ENCODE measurements around the gene CALML6. TPM values are rescaled to one million over a fixed set of nuclear protein-coding genes. Genes with fewer than 3 reads are reported as not detected.

The CALML6 gene
- total RNA-seq, 2 experiments from 2014 or later = 0.47 to 0.69 TPM

GRCh38 chr1:1906185-1907097, 8.6 kb upstream of the CALML6 start:
- ChIA-PET POLR2A (interaction anchor here (1.3 to 2.4 kb wide), 2 partner anchors 15 to 17 kb away, joined by 5 to 12 read pairs; no protein-coding TSS in a partner anchor), CTCF (interaction anchor here (0.6 to 2.0 kb wide), 13 partner anchors 10 to 127 kb away, joined by 3 to 9 read pairs (median 4); no protein-coding TSS in a partner anchor)
- Histone ChIP-seq H3K27me3 (ENCODE audit: control insufficient read depth in 1 of 2, insufficient read depth in 2 of 2, low read length in 2 of 2) (no peaks in the 10 kb centered on the region), H3K36me3 (ENCODE audit: insufficient read depth, low read length) (no peaks in the 10 kb centered on the region), H3K9me3 (ENCODE audit: control insufficient read depth in 1 of 2, insufficient read depth in 1 of 2, low read length in 2 of 2) (no peaks in the 10 kb centered on the region), H3K27ac (ENCODE audit: low read depth in 1 of 2, low read length in 2 of 2) (no peak overlapping the region), H3K4me1 (ENCODE audit: insufficient read depth, low read length) (peaks cover 30% of the 10 kb centered on the region), H3K4me3 (ENCODE audit: low read length) (no peak overlapping the region)
- no peaks in the 10 kb centered on the region for H3K27me3 Mint-ChIP-seq
- H3K27ac Mint-ChIP-seq = peak overlapping the region; percentile 65
- H3K9me3 Mint-ChIP-seq = no peaks in the 10 kb centered on the region
- peak; percentile 84 for TF ChIP-seq CTCF (IDR thresholded peaks at IDR 0.05)
- H3K36me3 Mint-ChIP-seq (ENCODE audit: low read depth) = no peaks in the 10 kb centered on the region
- H3K4me3 Mint-ChIP-seq = peak overlapping the region; percentile 86
- ATAC-seq (ENCODE audit: poor library complexity) = peak; percentile 19
- DNase-seq = peak; percentile 46 to 84 (median 58)
- intact Hi-C loops (cut with DNase I, micrococcal nuclease) = loop anchor here (1.0 to 5.0 kb wide), 5 partner anchors 14 to 289 kb away; partner anchors contain the start of gene MIB2 (in 1 of the 2)
- H3K4me1 Mint-ChIP-seq (ENCODE audit: low read depth) = peaks cover 6% of the 10 kb centered on the region

GRCh38 chr1:1907098-1907736, 7.8 kb upstream of the CALML6 start:
- Histone ChIP-seq H3K9me3 (ENCODE audit: control insufficient read depth in 1 of 2, insufficient read depth in 1 of 2, low read length in 2 of 2) (no peaks in the 10 kb centered on the region), H3K4me1 (ENCODE audit: insufficient read depth, low read length) (peaks cover 30% of the 10 kb centered on the region), H3K4me3 (ENCODE audit: low read length) (no peak overlapping the region), H3K27ac (ENCODE audit: low read depth in 1 of 2, low read length in 2 of 2) (no peak overlapping the region), H3K27me3 (ENCODE audit: control insufficient read depth in 1 of 2, insufficient read depth in 2 of 2, low read length in 2 of 2) (no peaks in the 10 kb centered on the region), H3K36me3 (ENCODE audit: insufficient read depth, low read length) (no peaks in the 10 kb centered on the region)
- intact Hi-C loops (cut with DNase I, micrococcal nuclease) = loop anchor here (1.0 to 5.0 kb wide), 4 partner anchors 49 to 290 kb away; partner anchors contain the start of gene MIB2 (in 1 of the 2)
- ATAC-seq (ENCODE audit: poor library complexity) (no peak), DNase-seq (peak in 1 of 14 experiments; percentile 50)
- peaks cover 6% of the 10 kb centered on the region for H3K4me1 Mint-ChIP-seq (ENCODE audit: low read depth)
- TF ChIP-seq CTCF (IDR thresholded peaks at IDR 0.05) = no peak
- H3K36me3 Mint-ChIP-seq (ENCODE audit: low read depth) = no peaks in the 10 kb centered on the region
- H3K4me3 Mint-ChIP-seq = peak overlapping the region; percentile 20
- POLR2A ChIA-PET = no interaction called here
- H3K27ac Mint-ChIP-seq = no peak overlapping the region
- no peaks in the 10 kb centered on the region for H3K9me3 Mint-ChIP-seq
- H3K27me3 Mint-ChIP-seq = no peaks in the 10 kb centered on the region
- CTCF ChIA-PET = interaction anchor here (1.6 to 2.0 kb wide), 2 partner anchors 20 to 22 kb away, joined by 5 to 9 read pairs; no protein-coding TSS in a partner anchor

- no peaks in the 10 kb centered on the region for H3K27me3 ChIP-seq (ENCODE audit: control insufficient read depth in 1 of 2, insufficient read depth in 2 of 2, low read length in 2 of 2)
- peaks cover 6% of the 10 kb centered on the region for H3K4me1 Mint-ChIP-seq (ENCODE audit: low read depth)
- intact Hi-C loops (cut with DNase I, micrococcal nuclease) = loop anchor here (2.0 to 5.0 kb wide), 4 partner anchors 126 to 291 kb away; partner anchors contain the start of genes MIB2 (in 1 of the 2) and NADK (in 1 of the 2)
- peaks cover 30% of the 10 kb centered on the region for H3K4me1 ChIP-seq (ENCODE audit: insufficient read depth, low read length)
- no peaks in the 10 kb centered on the region for H3K9me3 Mint-ChIP-seq
- DNase-seq (no peak), ATAC-seq (ENCODE audit: poor library complexity) (peak; percentile 3)
- ChIA-PET POLR2A (interaction anchor here (0.8 to 2.3 kb wide), 19 partner anchors 9 to 321 kb away, joined by 3 to 23 read pairs (median 5); partner anchors contain the start of genes CDK11A, FAAP20, MIB2 and TMEM52), CTCF (interaction anchor here (0.6 to 2.3 kb wide), 29 partner anchors 9 to 294 kb away, joined by 3 to 27 read pairs (median 4); partner anchors contain the start of genes CDK11A, NADK and TMEM52)
- H3K27me3 Mint-ChIP-seq = no peaks in the 10 kb centered on the region
- H3K27ac ChIP-seq (ENCODE audit: low read depth in 1 of 2, low read length in 2 of 2) = peak overlapping the region in 1 of 2 donors; percentile 61
- no peak overlapping the region for H3K27ac Mint-ChIP-seq
- peak overlapping the region; percentile 48 for H3K4me3 ChIP-seq (ENCODE audit: low read length)
- no peak for TF ChIP-seq CTCF (IDR thresholded peaks at IDR 0.05)
- peak overlapping the region; percentile 69 for H3K4me3 Mint-ChIP-seq
- no peaks in the 10 kb centered on the region for H3K36me3 Mint-ChIP-seq (ENCODE audit: low read depth)
- H3K9me3 ChIP-seq (ENCODE audit: control insufficient read depth in 1 of 2, insufficient read depth in 1 of 2, low read length in 2 of 2) = no peaks in the 10 kb centered on the region
- H3K36me3 ChIP-seq (ENCODE audit: insufficient read depth, low read length) = no peaks in the 10 kb centered on the region
These were observed 6.6 kb upstream of the CALML6 start for GRCh38 chr1:1908506-1908791.

Measured in CD4-positive, alpha-beta T cell (primary cell).